CD4-positive, alpha-beta T cell treated with Interleukin-1 beta for 1 hour (primary cell): ENCODE measurements around the gene LRRC59.

Source experiments
- DNase-seq, 2 donors: peaks; one replicate each; pipeline ENCODE4 v3.0.0-alpha.2; 2020 to 2022

Gene LRRC59

GRCh38 chr17:50381920-50382319, 15.4 kb downstream of the LRRC59 start:
- DNase-seq: no peak

DNA sequence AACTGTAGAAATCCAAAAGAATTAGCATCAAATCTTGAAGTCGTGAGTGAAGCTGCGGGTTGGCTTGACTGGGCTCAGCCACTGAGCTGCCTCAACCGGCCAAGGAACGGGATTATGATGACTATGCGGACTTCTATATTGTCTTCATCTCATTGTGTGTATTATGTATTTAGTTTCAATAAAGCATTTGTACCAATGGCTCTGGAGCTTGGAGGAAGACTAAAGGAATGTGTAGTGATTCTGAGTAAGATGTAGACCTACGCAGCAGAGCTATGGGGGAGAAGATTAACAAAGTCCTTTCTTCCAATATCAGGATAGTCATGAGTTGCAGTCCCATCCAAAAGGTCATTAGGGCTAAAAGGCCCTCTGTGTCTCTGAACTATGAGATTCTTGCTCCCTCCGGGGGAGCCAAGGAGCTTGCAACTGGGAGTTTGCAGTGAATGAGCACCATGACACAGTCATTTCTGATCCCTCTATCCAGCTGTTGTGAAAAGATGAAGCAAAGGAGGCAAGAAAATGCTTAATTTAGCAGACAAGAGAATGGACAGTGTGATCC, 16.0 kb downstream of the LRRC59 start:
- DNase-seq: no peak

DNA sequence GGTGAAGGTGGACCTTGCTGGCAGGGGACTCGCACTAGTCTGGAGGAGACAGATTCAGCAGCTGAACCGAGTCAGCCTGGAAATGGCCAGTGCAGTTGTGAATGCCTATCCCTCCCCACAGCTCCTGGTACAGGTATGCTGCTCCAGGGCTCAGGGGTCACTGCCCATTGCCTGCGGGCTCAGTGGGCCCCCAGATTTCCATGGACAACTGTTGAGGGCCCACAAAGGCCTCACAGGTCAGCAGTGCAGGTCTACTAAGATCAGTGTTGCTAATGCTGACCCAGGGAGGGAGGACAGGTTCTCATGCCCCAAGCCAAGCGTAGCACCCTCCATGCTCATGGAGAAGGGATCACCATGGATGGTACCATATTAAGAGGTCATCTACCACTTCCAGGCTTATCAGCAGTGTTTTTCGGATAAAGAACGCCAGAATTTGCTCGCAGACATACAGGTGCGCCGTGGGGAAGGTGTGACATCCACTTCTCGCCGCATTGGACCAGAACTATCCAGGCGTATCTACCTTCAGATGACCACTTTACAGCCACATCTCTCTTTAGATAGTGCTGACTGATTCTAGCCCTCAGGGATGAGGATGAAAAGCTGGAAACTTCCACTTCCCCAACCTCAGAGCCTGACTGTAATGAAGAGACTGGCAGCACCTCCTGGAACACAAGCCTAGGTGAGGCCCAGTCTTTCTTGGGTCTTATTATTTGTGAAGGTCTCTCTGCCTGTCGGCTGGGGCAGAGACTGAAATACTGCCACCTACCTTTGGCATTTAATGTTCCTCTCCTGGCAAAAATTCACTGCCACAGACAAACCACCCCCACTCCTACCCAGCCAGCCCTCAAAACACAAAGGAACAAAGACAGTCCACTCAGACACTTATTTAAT, 16.7 kb downstream of the LRRC59 start:
- no peak for DNase-seq

DNA sequence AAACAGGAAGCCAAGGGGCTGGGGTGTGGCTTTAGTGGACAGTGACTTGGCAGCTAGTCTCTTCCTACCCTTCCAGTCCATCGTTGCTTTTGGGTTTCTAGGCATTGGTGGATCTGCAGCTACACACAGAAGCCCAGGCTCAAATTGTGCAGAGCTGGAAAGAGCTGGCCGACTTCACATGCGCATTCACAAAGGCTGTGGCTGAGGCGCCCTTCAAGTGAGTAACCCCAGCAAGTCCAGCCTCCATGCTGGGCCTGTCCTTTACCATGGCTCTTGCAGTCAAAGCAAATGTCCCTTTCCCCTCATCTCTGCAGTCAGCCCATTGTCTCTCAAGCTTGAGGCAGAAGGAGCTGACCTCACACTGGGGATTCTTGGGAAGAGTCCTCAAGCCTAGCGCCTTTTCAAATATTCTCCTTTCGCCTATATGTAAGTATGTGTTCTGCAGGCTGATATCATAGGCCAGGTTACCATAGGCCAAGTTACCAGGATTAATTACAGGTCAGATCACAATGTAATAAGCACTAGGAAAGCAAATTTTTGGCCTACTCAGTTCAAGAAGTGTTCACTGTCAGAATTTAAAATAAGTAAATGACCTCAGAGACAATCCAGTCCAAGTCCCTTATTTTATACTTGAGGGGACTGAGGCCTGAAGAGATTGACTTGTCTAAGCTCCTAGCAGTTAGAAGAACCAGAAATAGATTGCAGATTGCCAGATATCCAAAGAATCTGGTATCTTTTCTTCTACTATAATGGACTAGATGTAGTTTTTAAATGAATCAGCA, 17.8 kb downstream of the LRRC59 start:
- DNase-seq: no peak

GRCh38 chr17:50375858-50376538, 21.3 kb downstream of the LRRC59 start:
- DNase-seq: no peak

DNA sequence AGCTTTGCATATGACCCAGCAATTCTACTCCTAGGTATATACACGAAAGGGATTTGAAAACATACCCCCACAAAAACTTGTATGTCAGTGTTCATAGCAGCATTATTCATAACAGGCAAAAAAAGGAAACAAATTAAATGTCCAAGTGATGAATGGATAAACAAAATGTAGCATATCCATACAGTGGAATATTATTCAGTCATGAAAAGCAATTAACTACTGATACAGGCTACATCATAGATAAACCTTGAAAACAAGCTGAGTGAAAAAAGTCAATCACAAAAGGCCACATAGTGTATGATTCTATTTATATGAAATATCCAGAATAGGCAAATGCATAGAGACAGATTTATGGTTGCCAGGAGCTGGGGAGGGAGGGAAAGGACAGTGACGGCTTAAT, 23.6 kb downstream of the LRRC59 start:
- no peak for DNase-seq

DNA sequence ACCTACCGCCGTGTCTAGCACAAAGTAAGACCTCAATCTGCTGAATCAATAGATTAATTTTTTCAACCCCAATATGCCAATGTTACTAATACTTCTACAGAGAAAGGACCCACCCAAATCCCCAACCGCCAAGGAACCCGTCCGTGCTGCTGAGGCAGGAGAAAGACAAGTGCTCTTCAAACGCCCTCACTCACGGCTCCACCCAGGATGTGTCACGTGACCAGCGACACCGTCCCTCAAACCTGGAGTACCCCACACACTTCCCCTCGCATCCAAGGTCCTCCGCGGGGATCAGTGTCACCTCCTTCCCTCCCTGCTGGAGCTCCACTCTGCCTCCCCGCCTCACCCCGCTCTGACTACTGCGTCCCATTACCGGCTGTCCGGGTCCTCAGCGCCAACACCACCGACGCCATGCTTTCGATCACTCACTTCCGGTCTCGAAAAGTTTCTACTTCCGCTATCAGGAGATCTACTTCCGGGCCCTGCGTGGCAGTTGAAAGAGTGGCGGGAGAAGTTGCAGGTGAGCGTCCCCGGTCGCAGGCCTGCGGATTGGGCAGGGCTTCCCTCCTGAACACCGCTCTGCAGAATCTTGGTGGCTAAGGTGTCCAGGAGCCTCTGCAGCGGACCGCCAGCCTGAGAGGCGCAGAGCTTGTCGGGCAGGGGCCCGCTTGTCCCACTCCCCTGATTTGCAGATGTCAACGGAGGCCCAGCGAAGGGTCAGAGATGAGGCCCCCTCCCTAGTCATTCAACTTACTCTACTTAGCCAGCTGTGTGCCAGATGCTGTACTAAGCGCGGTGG, 24.4 kb downstream of the LRRC59 start, which contains the start of the genes EME1 and MRPL27:
Gene EME1 (plus strand): TSS at position 472 of the 799 bp plus-strand sequence. CDS start 1,980 bp downstream, outside the sequence.
Gene MRPL27 (minus strand): TSS at position 427 of the 799 bp plus-strand sequence. CDS start 14 bp downstream, at position 413.
- peak; percentile 85 to 89 for DNase-seq

DNA sequence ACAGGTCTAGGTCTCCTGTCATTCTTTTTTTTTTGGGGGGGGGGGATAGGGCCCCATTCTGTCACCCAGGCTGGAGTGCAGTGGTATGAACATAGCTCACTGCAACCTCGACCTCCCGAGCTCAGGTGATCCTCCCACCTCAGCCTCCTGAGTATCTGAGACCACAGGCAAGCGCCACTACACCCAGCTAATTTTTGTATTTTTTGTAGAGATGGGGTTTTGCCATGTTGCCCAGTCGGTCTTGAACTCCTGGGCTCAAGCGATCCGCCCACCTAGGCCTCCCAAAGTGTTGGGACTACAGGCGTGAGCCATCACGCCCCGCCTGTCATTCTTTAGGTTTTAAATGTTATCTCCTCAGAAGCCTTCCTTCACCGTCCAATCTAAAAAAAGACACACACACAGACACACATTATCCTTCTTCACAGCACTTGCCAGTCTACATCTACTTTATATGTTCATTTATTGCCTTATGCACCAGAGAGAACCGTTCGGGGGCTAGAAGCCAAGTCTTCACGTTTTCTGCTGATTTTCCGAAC, 25.0 kb downstream of the LRRC59 start:
- no peak for DNase-seq

- DNase-seq: no peak
Measured at GRCh38 chr17:50371526-50371925, 25.8 kb downstream of the LRRC59 start.

DNA sequence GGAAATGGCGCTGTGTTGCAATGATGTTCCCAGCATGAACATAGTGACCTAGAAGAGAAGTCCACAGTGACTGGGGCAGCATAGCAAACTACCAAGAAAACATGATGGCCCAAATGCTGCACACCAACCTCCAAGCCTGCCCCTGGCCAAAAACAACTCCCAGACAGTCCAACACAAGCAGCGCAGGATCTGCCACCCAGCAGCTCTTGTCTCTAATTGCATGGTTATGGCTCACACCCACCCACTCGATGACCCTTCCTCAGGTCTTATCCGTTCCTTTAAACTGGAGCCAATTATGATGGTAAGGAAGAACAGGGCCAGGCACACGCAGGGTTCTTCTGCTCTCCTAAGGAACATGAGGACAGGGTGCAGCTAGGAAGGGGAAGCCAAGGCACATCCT, 27.3 kb downstream of the LRRC59 start:
- DNase-seq: no peak

DNA sequence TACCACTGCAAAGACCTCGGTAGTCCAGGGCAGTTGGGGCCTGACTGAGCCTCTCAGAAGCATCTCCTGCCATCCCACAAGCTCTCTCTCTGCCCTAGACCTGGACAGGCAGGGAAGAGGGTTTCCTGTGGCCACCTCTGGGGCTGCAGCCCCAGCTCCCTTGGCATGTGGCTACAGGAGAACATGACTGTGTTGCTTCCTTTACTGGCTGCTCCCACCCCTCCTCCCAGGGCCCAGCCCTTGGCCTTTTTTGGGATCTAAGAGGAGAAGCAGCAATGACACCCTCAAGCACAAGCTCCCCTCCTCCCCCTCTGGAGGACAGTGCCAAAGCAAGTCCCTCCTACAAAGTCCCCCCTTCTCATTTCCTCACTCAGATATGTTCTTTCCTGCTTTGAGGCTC, 29.9 kb downstream of the LRRC59 start:
- DNase-seq: no peak

DNA sequence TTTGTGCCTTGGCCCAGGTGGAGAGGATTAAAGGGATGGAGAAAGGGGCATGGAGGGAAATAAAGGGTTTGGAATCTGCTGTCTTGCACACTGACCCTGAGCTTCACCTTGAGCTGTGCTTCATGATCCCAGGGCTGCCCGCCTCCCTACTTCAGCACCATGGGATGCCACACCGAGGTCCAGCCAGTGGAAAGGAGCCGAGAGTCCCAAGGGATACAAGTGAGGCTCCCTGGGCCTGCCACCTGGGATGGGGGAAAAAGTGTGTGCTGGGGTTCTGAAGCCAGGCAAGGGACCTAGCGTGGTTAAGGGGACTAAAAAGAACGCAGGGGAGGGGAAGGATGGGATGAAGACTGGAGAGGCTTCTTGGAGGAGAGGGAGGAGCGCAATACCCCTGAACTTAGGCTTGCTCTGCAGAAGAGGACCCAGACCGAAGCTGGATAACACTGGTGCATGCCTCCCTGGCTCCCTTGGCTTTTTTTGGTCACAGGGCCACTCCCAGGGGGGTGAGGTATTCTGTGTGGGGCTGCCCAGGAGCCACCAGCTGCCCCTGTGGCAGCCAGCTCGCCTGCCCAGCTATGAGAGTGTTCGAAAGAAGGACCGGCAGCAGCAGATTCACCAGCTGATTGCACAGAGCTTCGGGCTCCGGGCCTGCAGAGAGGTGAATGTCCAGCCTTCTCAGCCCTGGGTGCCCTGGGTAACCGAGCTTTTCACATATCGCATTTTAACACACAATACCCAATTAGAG, 31.5 kb downstream of the LRRC59 start:
- DNase-seq: no peak

DNA sequence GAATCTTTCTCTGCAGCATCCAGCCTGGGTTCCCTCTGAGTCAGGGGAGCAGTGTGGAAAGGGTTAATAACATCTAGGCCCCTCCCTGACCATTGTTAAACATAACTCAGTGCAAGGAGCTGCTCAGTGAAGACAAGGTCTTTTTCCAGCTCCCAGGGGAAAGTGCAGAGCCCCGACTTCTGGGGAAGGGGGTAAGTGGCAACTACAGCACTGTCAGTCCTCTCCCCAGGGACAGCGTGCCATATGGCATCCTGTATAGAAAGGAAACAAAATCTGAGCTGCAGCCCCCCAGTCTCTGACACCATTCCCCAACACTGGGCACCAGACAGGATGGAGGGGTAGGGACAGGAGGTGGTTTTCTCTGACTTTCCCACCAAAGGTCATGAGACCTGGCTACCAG, 32.2 kb downstream of the LRRC59 start:
- DNase-seq: no peak

DNA sequence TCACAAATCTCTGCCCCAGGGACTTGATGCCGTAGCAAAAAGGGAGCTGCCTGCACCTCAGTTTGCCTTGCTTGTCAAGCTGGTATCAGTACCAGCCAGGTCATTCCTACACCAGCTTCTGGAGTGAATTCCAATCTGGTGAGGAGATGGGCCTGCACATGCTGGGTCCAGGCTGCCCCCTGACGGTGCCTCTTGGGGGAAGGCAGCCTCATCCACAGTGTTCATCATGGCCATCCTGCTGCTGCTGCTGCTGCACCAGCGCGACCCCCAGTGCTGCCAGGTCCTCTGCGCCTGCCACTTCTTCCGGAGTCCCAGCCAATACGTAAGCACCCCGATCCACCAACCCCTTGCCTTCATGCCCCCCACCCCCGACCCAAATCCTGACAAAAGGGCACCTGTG, 32.6 kb downstream of the LRRC59 start:
- DNase-seq: no peak

- DNase-seq: no peak
Measured at GRCh38 chr17:50364061-50364458, 33.3 kb downstream of the LRRC59 start.

DNA sequence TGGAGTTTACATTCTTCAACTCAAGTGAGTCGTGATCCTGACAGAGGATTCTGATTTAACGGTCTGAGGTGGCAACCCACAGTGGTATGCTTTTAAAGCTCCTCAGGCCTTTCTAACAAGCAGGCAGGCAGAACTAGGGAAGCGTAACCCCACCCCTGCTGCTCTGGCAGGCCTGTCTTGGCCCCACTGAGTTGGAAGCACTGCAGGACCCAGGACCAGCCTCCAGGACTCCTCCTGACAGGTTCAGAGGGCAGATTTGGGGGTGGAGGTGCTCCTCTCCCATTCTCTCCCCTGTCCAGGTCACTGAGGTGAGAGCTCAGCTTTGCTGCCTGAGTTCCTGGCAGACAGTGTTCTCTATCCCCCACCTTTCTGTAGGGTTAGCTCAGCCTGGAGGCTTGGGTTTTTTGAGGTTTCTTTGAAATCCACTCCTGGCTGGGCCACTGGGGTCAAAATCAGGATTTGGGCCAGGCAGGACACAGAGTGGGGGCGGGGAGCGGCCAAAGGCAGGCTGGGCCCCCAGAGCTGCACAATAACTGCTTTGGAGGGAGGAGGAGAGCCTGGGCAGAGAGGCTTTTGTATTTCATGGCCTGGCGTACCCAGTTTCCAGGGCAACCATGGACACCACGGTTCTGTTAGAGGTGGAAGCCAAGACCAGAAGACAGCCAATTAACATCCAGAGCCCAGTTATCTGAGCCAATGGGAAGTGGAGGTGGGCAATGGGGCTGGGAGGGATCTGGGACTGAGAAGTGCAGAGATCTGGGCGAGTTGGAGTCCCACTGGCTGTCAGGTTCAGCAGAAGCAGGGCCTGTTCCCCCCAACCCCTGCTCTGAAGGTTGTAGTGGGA, 33.9 kb downstream of the LRRC59 start:
- DNase-seq: no peak

DNA sequence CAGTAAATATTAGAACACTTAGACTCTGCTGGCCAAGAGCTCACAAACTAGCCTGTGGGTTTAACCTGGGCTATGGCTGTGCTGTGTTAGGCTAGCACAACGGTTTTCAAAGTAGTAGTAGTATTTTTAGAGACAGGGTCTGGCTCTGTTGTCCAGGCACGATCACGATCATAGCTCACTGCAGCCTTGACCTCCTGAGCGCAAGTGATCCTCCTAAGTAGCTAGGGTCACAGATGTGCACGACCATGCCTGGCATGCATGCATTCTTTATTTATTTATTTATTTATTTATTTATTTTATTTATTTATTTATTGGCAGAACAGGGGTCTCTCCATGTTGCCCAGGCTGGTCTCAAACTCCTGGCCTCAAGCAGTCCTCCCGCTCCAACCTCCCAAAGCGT, 34.7 kb downstream of the LRRC59 start:
- DNase-seq: no peak

DNA sequence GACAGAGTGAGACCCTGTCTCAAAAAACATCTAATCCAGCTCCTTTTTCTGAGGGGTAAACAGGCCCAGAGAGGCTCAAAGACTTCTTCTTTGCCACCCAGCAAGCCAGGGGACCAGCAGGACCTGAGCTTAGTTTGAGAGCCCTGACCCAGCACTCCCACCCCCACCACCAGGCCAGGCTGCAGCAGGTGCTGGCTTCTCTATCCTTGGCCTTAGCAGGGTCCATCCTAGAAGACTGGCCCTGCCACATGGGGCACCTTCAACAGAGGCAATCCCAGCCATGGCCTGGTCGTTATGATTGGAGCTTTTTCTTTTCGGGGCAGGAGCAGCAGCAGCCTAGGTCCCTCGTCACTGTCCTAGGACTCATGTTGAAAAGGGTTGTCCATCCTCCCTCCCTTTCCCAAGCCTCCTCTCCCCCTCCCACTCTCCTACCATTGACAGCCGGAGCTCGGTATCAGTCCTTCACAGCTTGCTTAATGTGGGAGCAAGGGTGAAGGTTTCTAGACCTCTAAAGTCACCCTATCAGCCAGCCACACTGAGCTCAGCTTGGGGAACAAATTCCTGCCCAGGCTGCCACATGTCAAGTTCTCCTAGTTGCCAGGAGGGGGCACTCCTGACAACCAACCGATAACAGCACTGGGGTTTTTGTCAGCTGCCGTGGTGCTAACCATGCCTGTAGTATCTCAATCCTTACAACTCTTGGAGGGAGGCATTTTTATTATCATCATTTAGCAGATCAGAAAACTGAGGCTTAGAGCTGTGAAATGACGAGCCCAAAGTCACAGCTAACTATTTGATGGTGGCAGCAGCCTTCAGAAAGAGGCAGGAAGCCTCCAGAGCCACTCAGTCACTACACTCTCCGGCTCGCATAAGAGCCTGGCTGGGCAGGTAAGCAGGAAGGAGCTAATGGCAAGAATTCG, 35.5 kb downstream of the LRRC59 start:
- DNase-seq: peak; percentile 66 to 68
